HG03139 (cell line): Measurements from ENCODE around the gene OPRM1.

Experiments used
- ATAC-seq: cut with Tn5 transposase; IDR thresholded peaks from one replicate; pipeline ENCODE4 v1.9.1; 2021; ENCODE audit not compliant: unreplicated experiment

The OPRM1 gene

DNA sequence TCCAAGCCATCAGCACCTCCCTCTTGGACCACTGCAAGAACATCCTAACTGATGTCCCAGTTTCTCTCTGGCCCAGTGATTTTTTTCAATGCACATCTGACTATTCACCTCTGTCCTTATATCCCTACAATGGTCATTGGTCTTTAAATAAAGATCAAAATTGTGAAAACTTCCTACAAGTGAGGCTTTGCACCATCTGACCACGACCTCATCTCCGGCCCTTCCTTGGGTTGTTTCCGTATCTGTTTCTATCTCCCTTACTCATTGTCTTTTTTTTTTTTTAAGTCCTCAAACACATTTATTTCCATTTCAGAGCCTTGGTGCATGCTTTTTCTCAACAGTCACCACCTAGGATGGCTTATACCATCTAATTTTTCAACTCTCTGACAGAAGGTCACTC lies 229.4 kb downstream of the OPRM1 start:
- no peak for ATAC-seq

DNA sequence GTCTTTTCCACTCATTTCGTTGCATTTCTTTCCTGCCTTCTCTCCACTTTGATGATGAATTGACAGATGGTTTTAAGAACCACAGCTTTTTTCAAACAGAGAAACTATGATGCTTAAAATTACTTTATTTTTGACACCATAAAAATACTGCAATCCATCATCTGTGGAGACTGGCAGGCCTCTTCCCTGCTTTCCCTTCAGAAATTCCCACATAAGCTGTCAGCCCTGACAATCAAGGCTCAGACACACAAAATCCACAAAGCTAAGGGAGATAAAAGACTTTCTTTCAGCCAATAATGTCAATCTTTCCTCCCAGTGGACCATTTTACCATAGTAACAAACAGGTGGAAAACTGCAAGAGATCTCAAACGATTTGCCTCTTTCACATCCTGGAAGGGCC lies 235.1 kb downstream of the OPRM1 start:
- no peak for ATAC-seq

DNA sequence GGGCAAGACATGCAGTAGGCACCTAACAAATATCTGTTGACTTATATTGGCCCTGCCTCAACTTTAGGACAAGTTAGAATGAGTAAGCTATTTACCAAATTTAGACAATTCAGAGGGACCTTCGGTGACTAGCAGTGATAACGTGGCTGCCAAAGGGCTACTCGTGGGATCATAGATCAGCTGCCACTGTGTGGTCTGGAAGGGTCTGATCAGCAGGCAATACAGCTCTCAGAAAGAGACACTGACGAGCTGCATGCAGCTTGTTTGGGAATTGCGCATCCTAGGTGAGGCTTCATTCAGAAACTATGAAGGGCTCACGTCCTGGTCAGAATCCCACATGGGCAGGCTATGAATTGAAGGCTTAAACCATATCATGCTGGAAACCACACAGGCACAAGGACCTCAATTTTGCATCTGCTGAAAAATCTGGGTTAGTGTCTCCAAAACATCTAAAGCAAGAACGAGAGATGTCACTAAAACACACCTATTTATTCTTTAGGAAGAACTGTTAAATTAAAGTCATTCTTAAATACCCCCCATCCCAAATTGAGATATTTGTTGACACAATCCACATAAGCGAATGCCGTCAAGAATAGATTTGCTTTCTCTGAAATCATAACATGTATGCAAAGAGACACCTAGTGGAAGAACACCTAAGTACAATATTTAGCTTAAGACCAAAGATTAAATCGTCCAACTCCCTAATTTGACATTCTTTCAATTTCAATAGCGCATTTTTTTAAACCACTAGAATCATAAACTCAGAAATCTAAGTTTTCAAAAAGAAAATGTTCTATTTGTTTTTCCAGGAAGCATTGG lies 238.0 kb downstream of the OPRM1 start:
- ATAC-seq: no peak

GRCh38 chr6:154277629-154278017 lies 238.6 kb downstream of the OPRM1 start:
- no peak for ATAC-seq

DNA sequence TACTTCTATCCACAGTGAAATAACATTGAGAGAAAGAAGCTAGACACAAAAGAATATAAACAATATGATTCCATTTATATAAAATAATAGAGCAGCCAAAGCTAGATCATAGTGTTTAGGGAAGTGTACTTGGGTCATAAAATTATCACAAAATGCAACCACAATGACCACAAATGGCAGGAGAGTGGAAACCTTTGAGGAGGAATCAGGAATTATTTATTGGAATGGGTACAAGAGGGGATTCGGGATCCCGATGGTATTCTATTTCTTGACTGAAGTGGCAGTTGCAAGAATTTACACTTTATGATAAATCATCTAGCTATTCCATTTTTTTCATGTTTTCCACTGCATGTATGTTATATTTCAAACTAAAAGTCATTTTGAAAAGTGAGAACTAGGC lies 241.5 kb downstream of the OPRM1 start:
- ATAC-seq: no peak

GRCh38 chr6:154284313-154284853 lies 245.3 kb downstream of the OPRM1 start:
- ATAC-seq: no peak

DNA sequence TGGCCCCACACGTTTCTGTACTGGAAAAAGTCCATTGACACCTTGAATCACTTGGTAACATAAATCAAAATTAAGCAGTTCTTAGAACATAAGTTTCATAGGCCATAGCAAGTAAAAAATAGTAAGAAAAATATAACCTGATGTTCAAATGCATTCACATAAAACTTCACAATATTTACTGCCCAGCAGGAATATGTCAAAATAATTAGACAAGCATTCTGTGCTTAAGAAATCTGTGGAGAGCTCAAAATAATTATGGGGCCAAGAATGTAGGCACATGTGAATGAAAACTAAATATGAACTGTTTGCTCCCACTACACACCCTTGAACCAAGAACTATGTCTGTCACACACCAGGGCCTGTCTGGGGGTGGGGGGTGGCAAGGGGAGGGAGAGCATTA lies 246.8 kb downstream of the OPRM1 start:
- ATAC-seq: no peak

- no peak for ATAC-seq
Observed at GRCh38 chr6:154289818-154290508, 250.9 kb downstream of the OPRM1 start.

- no peak for ATAC-seq
Observed at GRCh38 chr6:154292066-154292465, 253.0 kb downstream of the OPRM1 start.

DNA sequence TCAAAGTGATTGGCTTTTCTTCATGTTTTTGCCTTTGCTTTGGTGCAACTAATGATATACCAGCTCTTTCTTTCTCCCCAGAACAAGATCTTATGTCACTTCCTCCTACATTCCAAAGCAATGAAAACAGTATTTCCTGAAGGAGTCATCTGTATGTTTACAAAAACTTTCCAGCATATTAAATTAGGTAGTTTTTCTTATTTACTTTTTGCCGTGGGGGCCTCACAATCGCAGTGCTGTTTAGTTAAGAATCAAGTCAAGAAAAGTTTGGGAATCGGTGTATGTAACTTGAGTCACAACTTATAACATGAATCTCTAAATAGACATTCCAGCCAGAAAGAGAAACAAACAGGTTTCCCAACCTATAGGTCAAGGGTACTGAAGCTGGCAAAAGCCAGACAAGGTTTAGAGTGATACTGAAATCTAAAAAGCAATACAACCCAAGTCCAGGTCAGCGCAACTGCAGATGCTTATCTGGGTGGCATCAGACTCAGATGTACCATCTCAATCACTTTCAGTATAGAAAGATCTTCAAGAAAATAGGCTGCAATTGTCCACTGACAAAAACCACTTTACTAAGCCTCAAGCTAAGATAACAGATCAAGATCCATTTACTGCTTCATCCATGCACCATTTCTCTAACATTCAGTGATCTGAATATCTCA lies 253.9 kb downstream of the OPRM1 start:
- no peak for ATAC-seq

GRCh38 chr6:154295733-154296132 lies 256.7 kb downstream of the OPRM1 start:
- no peak for ATAC-seq
